HEK293T (cell line): ENCODE results near the gene PICK1.

Source experiments
- CTCF ChIA-PET: fragments of 350-600 bp; formaldehyde crosslinking; extraction: SDS; loops from one replicate; lab custom pipeline; 2021; ENCODE audit warnings: antibody characterized with exemption, inconsistent platforms; lab: Yijun Ruan, JAX
- POLR2A ChIA-PET: fragments of 350-600 bp; formaldehyde crosslinking; extraction: SDS; loops from one replicate; lab custom pipeline; 2020; ENCODE audit warnings: antibody characterized with exemption, inconsistent platforms; lab: Yijun Ruan, JAX
- DNase-seq: peaks from one replicate; pipeline ENCODE4 v3.0.0; 2012; ENCODE audit warnings: mixed read lengths; ENCODE audit errors: extremely low spot score
- ARNT ChIP-seq: fragments of 450-650 bp; IDR thresholded peaks from 2 replicates; pipeline ENCODE4 v1.6.1; 2017; ENCODE audit warnings: mild to moderate bottlenecking
- BHLHE40 ChIP-seq: fragments of 450-650 bp; IDR thresholded peaks from 2 replicates; pipeline ENCODE4 v1.6.1; 2016; ENCODE audit warnings: mild to moderate bottlenecking, moderate library complexity, borderline replicate concordance
- CTBP1 ChIP-seq: fragments of 450-650 bp; IDR thresholded peaks from 2 replicates; pipeline ENCODE4 v1.6.1; 2016; ENCODE audit warnings: borderline replicate concordance
- ELF4 ChIP-seq: fragments of 450-650 bp; IDR thresholded peaks from 2 replicates; pipeline ENCODE4 v1.6.1; 2017; ENCODE audit warnings: antibody characterized with exemption
- FOXA1 ChIP-seq: fragments of 450-650 bp; IDR thresholded peaks from 2 replicates; pipeline ENCODE4 v1.6.1; 2016; ENCODE audit warnings: mild to moderate bottlenecking
- FOXK2 ChIP-seq: fragments of 450-650 bp; IDR thresholded peaks from 2 replicates; pipeline ENCODE4 v1.6.1; 2016; ENCODE audit warnings: mild to moderate bottlenecking
- FOXM1 ChIP-seq: fragments of 450-650 bp; IDR thresholded peaks from 2 replicates; pipeline ENCODE4 v1.6.1; 2017; ENCODE audit warnings: mild to moderate bottlenecking, borderline replicate concordance
- HDGF ChIP-seq: fragments of 450-650 bp; IDR thresholded peaks from 2 replicates; pipeline ENCODE4 v1.6.1; 2017; ENCODE audit warnings: antibody characterized with exemption, borderline replicate concordance
- L3MBTL2 ChIP-seq: fragments of 450-650 bp; conservative IDR thresholded peaks from 2 replicates; pipeline ENCODE4 v1.6.1; 2016; ENCODE audit warnings: mild to moderate bottlenecking
- LEF1 ChIP-seq: fragments of 450-650 bp; IDR thresholded peaks from 2 replicates; pipeline ENCODE4 v1.6.1; 2017; ENCODE audit warnings: mild to moderate bottlenecking, borderline replicate concordance
- NFRKB ChIP-seq: fragments of 450-650 bp; IDR thresholded peaks from 2 replicates; pipeline ENCODE4 v1.6.1; 2016; ENCODE audit warnings: mild to moderate bottlenecking, moderate library complexity
- SP1 ChIP-seq: fragments of 450-650 bp; IDR thresholded peaks from 2 replicates; pipeline ENCODE4 v1.6.1; 2017
- SUZ12 ChIP-seq: fragments of 450-650 bp; IDR thresholded peaks from 2 replicates; pipeline ENCODE4 v1.6.1; 2016; ENCODE audit warnings: mild to moderate bottlenecking
- TARDBP ChIP-seq: fragments of 450-650 bp; IDR thresholded peaks from 2 replicates; pipeline ENCODE4 v1.6.1; 2016
- ZNF384 ChIP-seq: fragments of 450-650 bp; IDR thresholded peaks from 2 replicates; pipeline ENCODE4 v1.6.1; 2016
- TF ChIP-seq, protein P1 (sequence below): fragments of 450-650 bp; IDR thresholded peaks from 2 replicates; pipeline ENCODE4 v1.6.1; 2016

PICK1 gene

DNA sequence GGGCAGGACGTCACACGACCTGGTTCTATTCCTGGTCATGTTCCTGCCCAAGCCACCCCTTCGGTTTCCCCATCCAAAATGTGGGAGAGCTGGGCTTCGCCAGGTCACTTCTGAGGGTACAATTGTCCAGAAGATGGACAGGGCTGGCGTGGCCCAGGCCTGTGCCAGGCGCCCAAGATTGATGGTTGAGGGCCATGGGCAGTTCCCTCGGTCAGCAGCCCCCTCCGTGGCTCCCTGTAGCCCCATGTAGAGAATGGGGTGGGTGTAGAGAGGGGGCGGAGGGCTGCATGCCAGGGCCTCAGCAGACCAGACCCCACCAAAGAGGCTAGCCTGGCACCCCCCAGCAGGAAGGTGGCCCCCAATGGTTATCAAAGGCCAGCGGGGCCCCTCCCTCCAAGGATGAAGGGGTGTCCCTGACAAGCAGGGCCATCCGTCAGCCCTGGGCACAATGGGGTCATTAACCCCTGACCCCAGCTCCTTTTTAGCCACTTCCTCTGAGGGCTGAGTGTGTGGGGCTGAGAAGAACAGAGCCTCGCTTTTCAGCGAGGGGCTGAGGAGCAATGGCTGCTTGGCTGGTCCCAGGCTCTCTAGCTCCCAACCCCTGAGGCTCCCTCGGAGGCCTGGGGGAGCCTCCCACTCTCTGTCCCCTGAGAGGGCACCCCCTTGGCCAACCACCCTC lies 11.0 kb upstream of the PICK1 start:
- DNase-seq, result no peak
- no peak for TF ChIP-seq FOXK2
- no peak for TF ChIP-seq ZNF384
- ChIA-PET CTCF (no interaction called here), POLR2A (no interaction called here)

DNA sequence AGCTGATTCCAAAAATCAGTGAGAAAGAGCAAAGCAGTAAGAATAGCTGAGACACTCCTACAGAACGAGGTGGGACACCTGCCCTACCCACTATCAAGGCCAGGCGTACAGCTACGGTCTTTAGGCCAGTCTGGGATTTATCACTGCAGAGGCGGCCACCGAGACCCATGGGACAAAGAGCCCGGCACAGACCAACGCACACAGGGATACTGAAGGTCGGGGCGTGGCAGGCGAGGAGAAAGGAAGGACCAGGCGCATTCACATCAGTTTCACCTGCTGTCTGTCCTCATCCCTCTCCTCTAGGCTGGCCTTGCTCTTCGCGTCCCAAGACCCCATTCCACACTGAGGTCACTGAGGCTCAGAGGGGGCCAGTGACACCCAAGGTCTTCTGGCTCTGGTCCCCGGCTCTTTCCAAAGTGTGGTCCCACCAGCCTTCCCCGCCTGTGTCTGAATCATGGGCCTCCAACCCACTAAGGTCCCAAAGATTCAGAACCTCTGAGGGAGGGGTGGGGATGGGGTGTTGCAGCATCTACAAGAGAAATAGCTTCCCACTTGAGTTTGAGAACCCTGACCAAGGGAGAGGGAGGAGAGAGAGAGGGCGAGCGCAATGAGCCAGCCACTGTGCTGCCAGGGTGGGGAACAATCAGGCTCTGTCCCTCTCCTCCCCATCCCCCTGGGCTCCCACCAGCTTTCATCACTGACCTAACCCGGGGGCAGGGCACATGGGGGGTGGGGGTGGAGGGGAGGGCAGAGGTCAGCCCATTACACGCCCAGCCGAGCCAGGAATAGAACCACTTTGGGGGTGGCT lies 7.2 kb upstream of the PICK1 start:
- DNase-seq, result no peak
- TF ChIP-seq CTBP1, result no peak
- TF ChIP-seq ZNF384, result no peak
- TF ChIP-seq FOXM1, result no peak
- no peak for TF ChIP-seq FOXA1
- TF ChIP-seq HDGF, result no peak
- TF ChIP-seq ARNT, result no peak
- no peak for TF ChIP-seq FOXK2
- no peak for TF ChIP-seq NFRKB
- TF ChIP-seq L3MBTL2, result no peak
- TF ChIP-seq LEF1, result no peak
- TF ChIP-seq SP1, result no peak
- TF ChIP-seq, protein P1, sequence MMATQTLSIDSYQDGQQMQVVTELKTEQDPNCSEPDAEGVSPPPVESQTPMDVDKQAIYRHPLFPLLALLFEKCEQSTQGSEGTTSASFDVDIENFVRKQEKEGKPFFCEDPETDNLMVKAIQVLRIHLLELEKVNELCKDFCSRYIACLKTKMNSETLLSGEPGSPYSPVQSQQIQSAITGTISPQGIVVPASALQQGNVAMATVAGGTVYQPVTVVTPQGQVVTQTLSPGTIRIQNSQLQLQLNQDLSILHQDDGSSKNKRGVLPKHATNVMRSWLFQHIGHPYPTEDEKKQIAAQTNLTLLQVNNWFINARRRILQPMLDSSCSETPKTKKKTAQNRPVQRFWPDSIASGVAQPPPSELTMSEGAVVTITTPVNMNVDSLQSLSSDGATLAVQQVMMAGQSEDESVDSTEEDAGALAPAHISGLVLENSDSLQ, result no peak
- TF ChIP-seq BHLHE40, result no peak
- no peak for TF ChIP-seq TARDBP
- no peak for TF ChIP-seq ELF4
- TF ChIP-seq SUZ12, result no peak
- CTCF ChIA-PET, result no interaction called here
- POLR2A ChIA-PET, result no interaction called here

DNA sequence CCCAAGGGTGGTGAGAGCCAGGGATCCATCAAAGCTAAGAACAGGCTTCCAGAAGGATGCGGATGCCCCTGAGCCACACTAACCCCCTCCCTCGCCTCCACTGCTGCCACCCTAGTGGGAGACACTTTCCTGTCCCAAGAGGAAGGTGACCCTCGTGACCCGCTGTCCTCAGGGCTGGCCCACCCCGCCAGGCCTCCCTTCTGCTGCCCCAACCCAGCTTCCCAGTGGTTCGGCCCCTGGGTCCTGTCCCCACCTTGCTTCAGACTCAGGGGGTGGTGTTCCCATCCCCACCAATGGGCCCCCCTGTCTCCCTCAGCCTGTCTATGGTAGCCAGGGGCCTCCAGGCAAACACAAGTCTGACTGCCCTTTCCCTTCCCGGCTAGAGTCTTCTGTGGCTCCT lies 6.5 kb upstream of the PICK1 start:
- DNase-seq, result no peak
- CTCF ChIA-PET, result no interaction called here
- POLR2A ChIA-PET, result no interaction called here
- TF ChIP-seq TARDBP (no peak), L3MBTL2 (no peak), SUZ12 (no peak), HDGF (no peak), ELF4 (no peak), ARNT (no peak), FOXK2 (no peak), FOXM1 (no peak), SP1 (no peak), CTBP1 (no peak), LEF1 (no peak), FOXA1 (no peak), NFRKB (no peak), BHLHE40 (no peak), ZNF384 (no peak)
- TF ChIP-seq, protein P1, result no peak

DNA sequence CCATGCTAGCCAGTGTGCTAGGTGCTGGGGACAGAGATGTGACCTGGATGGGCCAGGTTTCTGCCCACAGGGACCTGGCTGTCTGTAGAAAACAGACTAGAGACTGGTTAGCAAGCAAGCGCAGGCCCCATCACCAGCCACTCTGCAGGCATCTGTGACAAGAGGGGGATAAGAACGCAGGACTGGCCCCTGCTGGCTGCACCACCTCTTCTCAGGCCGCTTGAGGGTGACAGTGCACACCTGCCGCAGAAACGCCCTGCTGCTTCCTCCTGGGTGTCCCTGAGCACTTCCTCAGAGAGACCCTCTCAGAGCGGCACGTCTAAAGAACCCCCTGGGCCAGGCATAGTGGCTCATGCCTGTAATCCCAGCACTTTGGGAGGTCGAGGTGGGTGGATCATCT lies 5.9 kb upstream of the PICK1 start:
- ChIA-PET CTCF (interaction anchor here (1.5 to 1.8 kb wide), 2 partner anchors 8 to 53 kb away, joined by 11 read pairs; no protein-coding TSS in a partner anchor), POLR2A (no interaction called here)
- no peak for DNase-seq
- TF ChIP-seq LEF1, result no peak
- TF ChIP-seq L3MBTL2, result no peak
- TF ChIP-seq SP1, result no peak

DNA sequence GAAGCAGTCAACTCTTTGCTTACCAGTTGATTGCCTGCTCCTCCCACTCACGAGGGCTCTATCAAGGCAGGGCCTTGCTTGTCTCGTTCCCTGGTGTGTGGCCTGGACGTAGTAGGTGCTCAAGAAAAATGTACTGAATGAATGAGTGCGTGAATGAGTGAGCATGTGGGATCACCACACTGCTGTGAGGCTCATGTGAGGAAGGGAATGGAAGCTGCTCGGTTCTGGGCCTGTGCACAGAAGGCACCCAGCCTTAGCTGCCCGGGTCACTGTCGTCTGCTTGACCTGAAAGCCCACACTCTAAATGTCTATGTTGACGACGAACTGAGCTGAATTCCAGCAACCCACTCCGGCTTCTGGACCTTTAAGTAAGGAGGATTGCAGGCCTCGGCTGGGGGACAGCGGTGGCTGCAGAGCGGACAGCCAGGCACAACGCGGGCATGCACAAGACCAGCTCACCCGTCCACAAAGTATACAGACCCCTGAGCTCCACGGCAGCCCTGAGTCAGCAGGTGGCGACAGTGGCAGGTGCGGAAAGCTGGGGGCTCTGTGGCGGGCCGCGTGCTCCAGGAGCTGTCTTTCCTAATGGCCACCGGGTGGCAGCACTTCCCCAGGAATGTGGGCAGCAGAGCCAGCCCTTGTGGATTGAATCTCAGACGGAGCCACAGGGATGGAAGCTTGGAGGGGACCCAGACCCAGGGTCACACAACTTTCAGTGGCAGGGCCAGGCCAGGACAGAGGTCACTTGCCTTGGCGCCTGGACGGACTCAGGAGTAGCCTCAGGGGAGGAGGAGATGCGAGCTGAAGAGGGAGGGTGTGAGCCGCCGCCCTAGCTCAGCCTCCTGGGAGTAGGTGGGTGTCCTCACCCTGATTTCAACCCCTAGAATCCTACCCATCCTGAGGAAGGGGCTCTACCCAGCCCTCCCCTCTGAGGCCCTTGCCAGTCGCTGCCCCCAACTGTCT lies 5.0 kb upstream of the PICK1 start:
- ChIA-PET CTCF (interaction anchor here (0.6 to 2.3 kb wide), 24 partner anchors 9 to 711 kb away, joined by 3 to 15 read pairs (median 4); partner anchors contain the start of gene BAIAP2L2), POLR2A (interaction anchor here (1.0 kb wide), 1 partner anchor 130 kb away, joined by 3 read pairs; the partner anchor contains the start of gene PLA2G6)
- TF ChIP-seq ELF4, result no peak
- no peak for TF ChIP-seq HDGF
- TF ChIP-seq L3MBTL2, result 0 out of 2 replicates have a peak, but pooled peaks have one; percentile 36
- peak; percentile 96 for DNase-seq

DNA sequence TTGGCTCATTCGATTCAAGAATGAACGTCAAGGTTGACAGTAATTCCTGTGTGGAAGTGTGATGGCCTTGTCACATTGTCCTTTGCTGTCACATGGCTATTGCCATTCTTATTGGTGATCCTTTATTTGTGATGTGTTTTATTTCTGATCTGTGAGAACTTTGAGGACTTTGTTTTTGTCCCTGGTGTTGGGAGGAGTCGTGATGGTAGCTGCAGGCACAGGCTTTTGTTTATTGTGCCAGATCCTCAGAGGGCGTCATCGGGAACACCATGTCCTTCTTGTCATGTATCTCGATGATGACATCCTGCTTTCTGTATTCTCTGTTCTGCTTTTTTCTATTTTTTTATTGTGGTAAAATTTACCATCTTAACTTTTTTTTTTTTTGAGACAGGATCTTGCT lies 5.6 kb downstream of the PICK1 start:
- ChIA-PET POLR2A (no interaction called here), CTCF (no interaction called here)
- DNase-seq, result no peak
- no peak for TF ChIP-seq ARNT
- no peak for TF ChIP-seq ELF4
- no peak for TF ChIP-seq L3MBTL2
- no peak for TF ChIP-seq ZNF384
- TF ChIP-seq CTBP1, result no peak
- no peak for TF ChIP-seq SP1
- TF ChIP-seq FOXA1, result no peak
- no peak for TF ChIP-seq FOXM1
- TF ChIP-seq, protein P1, result no peak
- no peak for TF ChIP-seq NFRKB
- no peak for TF ChIP-seq SUZ12
- TF ChIP-seq LEF1, result no peak
- no peak for TF ChIP-seq TARDBP
- TF ChIP-seq BHLHE40, result no peak
- no peak for TF ChIP-seq FOXK2
- no peak for TF ChIP-seq HDGF
